IPS-15b (cell line): ENCODE measurements around the gene MGA.
A peak's percentile ranks its signal among the peaks of the same experiment; 100 is the strongest.

ENCODE experiments used
- H3K27me3 ChIP-seq: one replicate; pipeline ENCODE4 v1.6.1; 2013; ENCODE audit warnings: low read length; ENCODE audit not compliant: control insufficient read depth, insufficient read depth
- H3K36me3 ChIP-seq: one replicate; pipeline ENCODE4 v1.6.1; 2013; ENCODE audit warnings: low read length; ENCODE audit not compliant: control insufficient read depth, insufficient read depth
- H3K4me1 ChIP-seq: one replicate; pipeline ENCODE4 v1.6.1; 2013; ENCODE audit warnings: mild to moderate bottlenecking, low read length; ENCODE audit not compliant: control insufficient read depth, insufficient read depth
- H3K4me3 ChIP-seq: one replicate; pipeline ENCODE4 v1.5.1; 2013; ENCODE audit warnings: low read depth, low read length
- H3K9ac ChIP-seq: one replicate; pipeline ENCODE4 v1.6.1; 2013; ENCODE audit warnings: low read depth, mild to moderate bottlenecking, low read length
- H3K9me3 ChIP-seq: one replicate; pipeline ENCODE4 v1.6.1; 2013; ENCODE audit warnings: mild to moderate bottlenecking, low read length; ENCODE audit not compliant: control insufficient read depth, insufficient read depth

MGA gene

DNA sequence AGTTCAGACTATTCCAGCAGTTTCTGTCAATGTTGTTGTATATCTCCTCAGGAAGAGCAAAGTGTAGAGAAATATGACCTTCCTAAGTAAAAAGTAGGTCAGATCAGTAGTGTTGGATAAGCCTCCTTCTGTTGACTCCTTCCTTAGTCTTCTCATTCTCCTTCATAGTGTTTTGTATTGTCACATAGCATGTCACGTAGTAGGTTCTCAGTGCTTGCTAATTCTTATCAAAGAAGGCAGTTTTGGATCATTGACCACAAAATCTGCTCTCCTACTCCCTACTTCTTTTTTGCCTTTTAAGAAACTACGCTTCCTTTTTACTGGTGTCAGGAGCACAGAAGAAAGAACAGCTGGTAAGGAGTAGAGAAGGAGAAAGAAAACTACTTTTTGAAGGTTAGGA lies 1.0 kb upstream of the MGA start:
- Histone ChIP-seq H3K36me3 (no peaks in the 10 kb centered on the region), H3K9me3 (no peaks in the 10 kb centered on the region), H3K4me3 (peak overlapping the region; percentile 65), H3K27me3 (peaks cover 16% of the 10 kb centered on the region), H3K9ac (no peak overlapping the region), H3K4me1 (peaks cover 3% of the 10 kb centered on the region)

DNA sequence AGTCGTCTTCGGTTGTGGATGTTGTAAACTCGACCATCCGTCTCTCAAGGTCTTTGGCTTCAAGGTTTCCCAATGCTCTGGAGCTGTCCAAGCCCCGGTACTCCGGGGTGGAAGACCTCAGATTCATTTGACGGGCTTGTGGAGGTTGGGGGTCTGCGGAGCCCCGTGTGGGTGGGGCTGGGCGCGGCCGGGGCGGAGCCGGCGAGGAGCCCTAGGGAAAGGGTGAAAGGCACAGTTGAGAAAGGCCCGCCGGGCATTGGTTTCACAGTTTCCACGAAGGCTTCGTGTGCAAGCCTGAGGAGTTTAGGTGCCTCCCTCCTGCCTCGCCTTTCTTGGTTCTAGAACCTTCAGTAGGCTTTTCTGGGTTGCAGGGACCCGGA lies 360 bp upstream of the MGA start:
- Histone ChIP-seq H3K9ac (no peak overlapping the region), H3K36me3 (no peaks in the 10 kb centered on the region), H3K4me1 (no peaks in the 10 kb centered on the region), H3K9me3 (no peaks in the 10 kb centered on the region), H3K4me3 (peak overlapping the region; percentile 65), H3K27me3 (peaks cover 16% of the 10 kb centered on the region)

DNA sequence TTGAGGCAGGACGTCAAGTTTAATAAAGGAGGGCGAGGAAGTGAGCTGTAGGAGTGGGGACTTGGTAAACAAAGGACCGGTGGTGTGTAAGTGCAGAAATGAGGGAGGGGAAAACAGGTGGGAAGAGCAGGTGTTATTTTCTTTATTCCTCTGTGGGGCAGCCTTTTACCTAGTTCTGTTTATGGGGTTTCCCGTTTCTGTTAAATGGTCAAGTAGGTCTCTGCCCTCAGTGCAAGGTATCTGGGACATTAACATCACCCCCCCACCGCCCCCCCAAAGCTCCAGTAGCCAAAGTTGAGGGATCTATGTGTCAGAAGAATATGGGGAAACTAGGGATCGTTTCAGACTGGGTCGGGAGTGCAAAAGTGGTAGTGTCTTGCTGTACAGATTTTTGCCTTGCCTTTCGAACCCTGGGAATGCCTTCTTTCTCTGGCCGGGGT lies 893 bp downstream of the MGA start:
- Histone ChIP-seq H3K27me3 (peaks cover 16% of the 10 kb centered on the region), H3K9ac (peak overlapping the region; percentile 29), H3K4me3 (peak overlapping the region; percentile 65), H3K9me3 (no peaks in the 10 kb centered on the region), H3K4me1 (no peaks in the 10 kb centered on the region), H3K36me3 (no peaks in the 10 kb centered on the region)

DNA sequence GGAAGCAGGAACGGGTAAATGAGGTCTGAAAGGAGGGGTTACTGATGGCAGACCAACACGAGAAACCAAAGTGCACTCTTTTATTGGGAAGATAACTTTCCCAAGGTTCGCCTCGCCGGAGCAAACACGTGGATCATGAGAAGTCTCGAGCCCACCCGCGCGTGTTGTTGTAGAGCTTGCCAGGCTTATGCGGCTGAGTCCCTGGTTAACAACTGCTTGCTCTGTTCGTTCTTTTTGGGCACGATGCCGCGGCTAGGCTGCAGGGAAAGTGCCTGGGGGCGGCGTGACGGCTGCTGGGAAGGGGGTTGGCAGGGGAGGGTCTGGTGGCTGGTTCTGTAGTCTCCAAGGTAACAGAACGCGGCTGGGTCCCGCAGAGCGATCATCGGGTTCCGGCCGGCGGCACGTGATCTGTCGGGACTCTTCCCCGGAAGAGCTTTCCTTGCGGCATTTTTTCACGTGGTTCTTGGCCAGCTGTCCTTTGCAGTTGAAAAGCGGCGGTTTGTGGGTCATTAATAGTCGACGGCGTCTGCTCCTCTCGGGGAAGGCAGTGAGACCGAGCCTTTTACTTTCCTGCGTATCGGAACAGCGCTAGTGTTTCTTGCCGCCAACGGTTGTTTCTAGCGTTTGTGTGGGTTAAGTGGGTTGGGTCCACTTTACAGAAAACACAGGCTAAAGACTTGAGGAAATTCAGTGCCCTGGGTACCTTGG lies 1.5 kb downstream of the MGA start:
- Histone ChIP-seq H3K4me1 (no peaks in the 10 kb centered on the region), H3K9me3 (no peaks in the 10 kb centered on the region), H3K9ac (peak overlapping the region; percentile 10), H3K4me3 (peak overlapping the region; percentile 65), H3K27me3 (peaks cover 16% of the 10 kb centered on the region), H3K36me3 (no peaks in the 10 kb centered on the region)

DNA sequence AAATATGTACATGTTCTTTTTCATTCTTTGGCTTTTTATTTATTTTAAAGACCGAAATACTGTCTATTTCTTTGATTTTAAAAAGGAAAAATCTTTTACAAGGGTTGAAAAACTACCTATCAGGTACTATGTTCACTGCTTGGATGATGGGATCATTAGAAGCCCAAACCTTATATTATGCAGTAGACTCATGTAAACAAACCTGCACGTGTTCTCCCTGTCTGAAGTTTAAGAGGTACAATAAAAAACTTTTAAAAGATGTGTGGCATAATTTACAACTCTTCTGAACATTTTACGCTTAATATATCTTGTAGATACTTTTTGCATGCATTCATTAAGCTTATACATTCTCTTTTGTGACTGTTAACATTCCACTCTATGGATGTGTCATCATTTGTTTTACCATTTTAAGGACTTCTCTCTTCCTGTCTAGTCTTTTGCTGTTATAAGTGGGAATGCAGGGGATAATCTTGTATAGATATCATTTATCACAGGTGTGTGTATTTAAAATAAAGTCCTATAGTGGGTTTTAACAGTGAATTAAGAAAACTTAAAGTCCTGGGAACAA lies 6.2 kb downstream of the MGA start:
- H3K9me3 ChIP-seq, result no peaks in the 10 kb centered on the region
- H3K27me3 ChIP-seq, result no peaks in the 10 kb centered on the region
- H3K36me3 ChIP-seq, result no peaks in the 10 kb centered on the region
- H3K4me3 ChIP-seq, result no peak overlapping the region
- no peak overlapping the region for H3K9ac ChIP-seq
- H3K4me1 ChIP-seq, result no peaks in the 10 kb centered on the region

DNA sequence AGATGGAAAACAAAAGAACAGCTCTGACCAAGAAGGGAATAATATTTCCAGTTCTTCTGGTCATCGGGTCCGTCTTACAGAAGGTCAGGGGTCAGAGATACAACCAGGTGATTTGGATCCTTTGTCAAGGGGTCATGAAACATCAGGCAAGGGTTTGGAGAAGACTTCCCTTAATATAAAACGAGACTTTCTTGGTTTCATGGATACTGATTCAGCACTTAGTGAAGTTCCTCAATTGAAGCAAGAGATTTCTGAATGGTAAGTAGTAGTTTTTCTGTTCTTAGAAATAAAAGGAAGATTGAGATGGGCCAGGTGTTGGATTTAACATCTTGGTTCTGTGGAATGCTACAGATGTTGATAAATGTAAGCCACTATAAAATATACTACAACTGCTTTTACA lies 9.5 kb downstream of the MGA start:
- no peaks in the 10 kb centered on the region for H3K27me3 ChIP-seq
- no peak overlapping the region for H3K9ac ChIP-seq
- H3K9me3 ChIP-seq, result no peaks in the 10 kb centered on the region
- no peaks in the 10 kb centered on the region for H3K36me3 ChIP-seq
- no peak overlapping the region for H3K4me3 ChIP-seq
- H3K4me1 ChIP-seq, result no peaks in the 10 kb centered on the region

DNA sequence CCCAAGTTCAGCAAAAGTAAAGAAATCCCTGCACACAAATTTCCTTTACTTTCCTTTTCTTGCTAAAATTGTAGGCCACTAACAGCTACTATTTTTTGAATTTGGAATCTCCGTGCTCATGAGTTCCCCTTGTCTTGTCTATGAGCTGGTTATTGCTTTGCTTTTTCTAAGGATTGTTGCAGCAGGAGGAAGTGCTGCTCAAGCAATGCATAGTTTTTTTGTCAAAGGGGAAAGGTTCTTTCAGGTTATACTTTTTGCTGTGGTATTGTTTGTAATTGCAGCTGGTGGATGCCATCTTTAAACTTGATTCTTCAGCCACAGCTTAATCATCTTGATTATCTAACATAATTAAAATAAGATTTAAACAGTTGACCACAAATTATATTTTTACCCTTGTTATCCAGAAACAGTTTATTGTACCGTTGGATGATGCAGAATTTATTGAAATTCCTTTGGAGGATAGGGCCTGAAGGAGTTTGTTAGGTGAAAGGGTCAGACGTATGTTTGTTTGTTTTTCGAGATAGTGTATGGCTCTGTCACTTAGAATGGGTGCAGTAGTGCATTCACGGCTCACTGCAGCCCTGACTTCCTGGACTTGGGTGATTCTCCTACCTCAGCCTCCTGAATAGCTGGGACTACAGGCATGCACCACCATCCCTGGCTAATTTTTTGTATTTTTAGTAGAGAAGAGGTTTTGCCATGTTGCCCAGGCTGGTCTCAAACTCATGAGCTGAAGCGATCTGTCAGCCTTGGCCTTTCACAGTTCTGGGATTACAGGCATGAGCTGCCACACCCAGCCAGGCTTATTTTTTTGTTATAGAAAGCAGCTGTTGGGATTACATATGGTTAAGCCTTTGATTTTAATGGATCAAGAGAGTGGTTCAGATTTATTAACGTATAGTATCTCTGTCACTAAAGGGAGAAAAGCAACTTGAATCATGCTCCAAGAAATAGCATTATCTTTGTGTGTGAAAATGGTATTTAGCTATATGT lies 11.7 kb downstream of the MGA start:
- H3K4me3 ChIP-seq, result no peak overlapping the region
- H3K27me3 ChIP-seq, result no peaks in the 10 kb centered on the region
- no peaks in the 10 kb centered on the region for H3K4me1 ChIP-seq
- no peak overlapping the region for H3K9ac ChIP-seq
- H3K36me3 ChIP-seq, result no peaks in the 10 kb centered on the region
- no peaks in the 10 kb centered on the region for H3K9me3 ChIP-seq

DNA sequence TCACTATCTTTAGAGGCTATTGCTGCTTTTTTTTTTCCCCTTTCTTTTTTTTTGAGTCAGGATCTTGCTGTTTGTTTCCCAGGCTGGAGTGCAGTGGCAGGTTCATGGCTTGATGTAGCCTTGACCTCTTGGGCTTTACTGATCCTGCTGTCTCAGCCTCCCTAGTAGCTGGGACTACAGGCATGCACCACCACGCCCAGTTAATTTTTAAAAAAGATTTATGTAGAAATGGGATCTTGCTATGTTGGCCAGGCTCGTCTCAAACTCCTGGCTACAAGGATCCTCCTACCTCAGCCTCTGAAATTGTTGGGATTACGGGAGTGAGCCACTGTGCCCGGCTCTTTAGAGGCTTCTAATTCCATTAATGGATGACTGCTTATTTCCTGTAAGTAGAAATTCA lies 15.1 kb downstream of the MGA start:
- Histone ChIP-seq H3K4me3 (no peak overlapping the region), H3K9me3 (no peaks in the 10 kb centered on the region), H3K36me3 (no peaks in the 10 kb centered on the region), H3K9ac (no peak overlapping the region), H3K27me3 (no peaks in the 10 kb centered on the region), H3K4me1 (no peaks in the 10 kb centered on the region)

DNA sequence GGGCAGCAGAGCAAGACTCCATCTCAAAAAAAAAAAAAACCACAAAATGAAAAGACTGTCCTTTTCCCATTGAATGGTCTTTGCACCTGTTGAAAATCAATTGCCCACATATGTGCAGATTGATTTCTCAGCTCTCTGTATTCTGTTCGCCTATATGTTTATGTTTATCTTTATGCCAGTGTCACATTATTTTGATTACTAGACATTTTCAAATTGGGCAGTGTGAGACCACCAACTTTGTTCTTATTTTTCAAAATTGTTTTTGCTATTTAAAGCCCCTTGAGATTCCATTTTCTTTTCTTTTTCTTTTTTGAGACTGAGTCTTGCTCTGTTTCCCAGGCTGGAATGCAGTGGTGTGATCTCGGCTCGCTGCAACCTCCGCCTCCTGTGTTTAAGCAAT lies 18.5 kb downstream of the MGA start:
- Histone ChIP-seq H3K36me3 (no peaks in the 10 kb centered on the region), H3K9me3 (no peaks in the 10 kb centered on the region), H3K9ac (no peak overlapping the region), H3K27me3 (no peaks in the 10 kb centered on the region), H3K4me1 (no peaks in the 10 kb centered on the region), H3K4me3 (no peak overlapping the region)

DNA sequence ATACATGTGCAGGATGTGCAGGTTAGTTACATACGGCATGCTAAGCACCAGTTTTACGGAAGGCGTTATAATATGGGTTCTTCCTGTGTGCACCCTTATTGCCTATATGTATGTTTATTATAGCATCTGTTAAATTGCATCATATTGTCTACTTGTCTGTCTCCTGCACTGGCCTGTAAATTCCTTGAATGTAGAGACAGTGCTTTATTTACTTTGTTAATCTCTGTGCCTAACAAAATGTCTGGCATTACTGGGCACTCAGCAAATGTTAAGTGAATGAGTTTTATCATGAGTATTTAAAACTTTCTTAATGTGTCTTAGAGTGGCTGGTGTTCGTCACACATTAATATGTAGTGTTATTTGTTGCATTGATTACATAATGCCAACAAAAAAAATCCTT lies 23.8 kb downstream of the MGA start:
- H3K9ac ChIP-seq, result no peak overlapping the region
- H3K9me3 ChIP-seq, result no peaks in the 10 kb centered on the region
- no peaks in the 10 kb centered on the region for H3K27me3 ChIP-seq
- no peak overlapping the region for H3K4me3 ChIP-seq
- H3K36me3 ChIP-seq, result no peaks in the 10 kb centered on the region
- H3K4me1 ChIP-seq, result no peaks in the 10 kb centered on the region

DNA sequence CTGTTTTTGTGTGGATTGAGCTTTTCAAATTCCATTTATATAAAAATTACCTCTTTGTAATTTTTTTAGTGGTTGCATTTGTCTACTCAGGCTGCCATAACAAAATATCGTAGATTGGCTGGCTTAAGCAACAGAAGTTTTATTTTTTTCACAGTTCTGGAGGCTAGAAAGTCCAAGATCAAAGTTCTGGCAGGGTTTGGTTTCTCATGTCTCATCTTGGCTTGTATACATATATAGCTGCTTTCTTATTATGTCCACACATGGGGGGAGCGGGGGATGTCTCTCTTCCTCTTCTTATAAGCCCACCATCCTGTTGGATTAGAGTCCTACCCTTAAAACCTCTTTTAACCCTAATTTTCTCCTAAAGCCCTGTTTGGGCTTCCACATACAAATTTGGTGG lies 28.5 kb downstream of the MGA start:
- Histone ChIP-seq H3K9me3 (no peaks in the 10 kb centered on the region), H3K36me3 (no peaks in the 10 kb centered on the region), H3K27me3 (no peaks in the 10 kb centered on the region), H3K9ac (no peak overlapping the region), H3K4me3 (no peak overlapping the region), H3K4me1 (peaks cover 5% of the 10 kb centered on the region)
